Spleen (tissue), 7 donors: ENCODE results near the gene HDAC4.

Experiments
- CTCF ChIP-seq, 11 experiments: fragments of 200-600 bp in 7 of 11; fragments of 450-650 bp in 4 of 11; sonication (generic) in 4 of 11; IDR thresholded peaks in 8 of 11; conservative IDR thresholded peaks in 3 of 11; 1 replicate in 7 of 11; 2 replicates in 4 of 11; pipeline versions ENCODE4 v1.4.0 to v1.8.0; 2016 to 2021; ENCODE audit warnings: antibody characterized with exemption in 11 of 11, inconsistent platforms in 4 of 11, mild to moderate bottlenecking in 1 of 11
- POLR2A ChIP-seq, 3 donors: fragments of 450-650 bp; IDR thresholded peaks; one replicate each; pipeline ENCODE4 v1.5.1; 2017; ENCODE audit warnings: antibody characterized with exemption in 3 of 3, mild to moderate bottlenecking in 1 of 3
- donor health status: DM: no; HTN: no; CAD: no; lungs with moderate emphysema.
- donor health status: DM: no; HTN: no; CAD: no.
- donor health status: DM: no; HTN: no; CAD: no.

- no peak for TF ChIP-seq CTCF (IDR thresholded peaks at IDR 0.05 in 8 of 11, conservative IDR thresholded peaks at IDR 0.05 in 3 of 11)
- no peak for TF ChIP-seq POLR2A (IDR thresholded peaks at IDR 0.05)
Measured at GRCh38 chr2:239420082-239420481, 19.3 kb upstream of the HDAC4 start.
